ENCODE measurements around the gene NAALADL2.

DNA sequence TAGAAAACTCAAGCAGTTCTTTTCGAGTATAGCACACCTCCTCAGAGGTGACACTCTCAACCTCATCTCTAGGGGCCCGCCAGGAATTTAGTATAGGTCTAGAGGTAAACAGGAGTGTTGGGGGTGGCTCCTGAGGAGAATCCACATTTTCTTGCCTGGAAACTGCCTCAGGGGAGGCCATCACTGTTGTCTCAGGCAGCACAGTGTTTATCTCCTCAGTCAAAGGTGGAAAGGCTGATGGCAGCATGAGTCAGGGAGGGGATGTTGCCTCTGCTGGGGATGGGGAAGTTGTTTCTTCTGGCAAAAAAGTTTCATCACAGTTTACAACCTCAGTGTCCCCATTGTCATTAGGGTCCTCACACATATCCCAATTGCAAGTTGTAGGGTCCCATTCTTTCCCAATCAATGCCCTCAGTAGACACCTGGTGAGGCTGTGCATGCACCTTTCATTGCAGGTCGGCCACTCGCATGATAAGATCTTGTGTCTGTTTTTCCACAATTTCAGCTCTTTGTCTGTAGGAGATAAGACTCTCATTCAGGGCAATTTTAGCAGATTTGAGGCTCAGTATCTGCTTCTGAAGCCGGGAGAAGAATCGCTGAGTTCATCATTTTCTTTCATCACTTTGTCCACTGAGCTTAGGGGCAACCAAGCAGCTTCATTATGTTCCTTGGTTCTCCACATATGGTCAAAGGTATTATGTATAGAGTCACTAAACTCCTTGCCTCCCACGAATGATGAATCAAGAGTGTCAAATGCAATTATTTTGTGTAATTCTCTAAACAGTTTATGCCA lies 25.8 kb downstream of the NAALADL2 start:
- TF ChIP-seq EP300 (IDR thresholded peaks at IDR 0.05; ENCODE audit: borderline replicate concordance) (no peak), CREB1 (IDR thresholded peaks at IDR 0.05; ENCODE audit: low read depth) (no peak), EGR1 (IDR thresholded peaks at IDR 0.05) (no peak), RAD21 (IDR thresholded peaks at IDR 0.05; ENCODE audit: low read depth) (no peak), TAF1 (IDR thresholded peaks at IDR 0.05; ENCODE audit: low read depth) (no peak), TEAD4 (IDR thresholded peaks at IDR 0.05) (no peak), USF1 (IDR thresholded peaks at IDR 0.05) (no peak), CEBPB (IDR thresholded peaks at IDR 0.05) (no peak), YY1 (IDR thresholded peaks at IDR 0.05; ENCODE audit: low read depth) (no peak), ZBTB7A (IDR thresholded peaks at IDR 0.05; ENCODE audit: low read depth) (no peak)
- TF ChIP-seq, protein P1, sequence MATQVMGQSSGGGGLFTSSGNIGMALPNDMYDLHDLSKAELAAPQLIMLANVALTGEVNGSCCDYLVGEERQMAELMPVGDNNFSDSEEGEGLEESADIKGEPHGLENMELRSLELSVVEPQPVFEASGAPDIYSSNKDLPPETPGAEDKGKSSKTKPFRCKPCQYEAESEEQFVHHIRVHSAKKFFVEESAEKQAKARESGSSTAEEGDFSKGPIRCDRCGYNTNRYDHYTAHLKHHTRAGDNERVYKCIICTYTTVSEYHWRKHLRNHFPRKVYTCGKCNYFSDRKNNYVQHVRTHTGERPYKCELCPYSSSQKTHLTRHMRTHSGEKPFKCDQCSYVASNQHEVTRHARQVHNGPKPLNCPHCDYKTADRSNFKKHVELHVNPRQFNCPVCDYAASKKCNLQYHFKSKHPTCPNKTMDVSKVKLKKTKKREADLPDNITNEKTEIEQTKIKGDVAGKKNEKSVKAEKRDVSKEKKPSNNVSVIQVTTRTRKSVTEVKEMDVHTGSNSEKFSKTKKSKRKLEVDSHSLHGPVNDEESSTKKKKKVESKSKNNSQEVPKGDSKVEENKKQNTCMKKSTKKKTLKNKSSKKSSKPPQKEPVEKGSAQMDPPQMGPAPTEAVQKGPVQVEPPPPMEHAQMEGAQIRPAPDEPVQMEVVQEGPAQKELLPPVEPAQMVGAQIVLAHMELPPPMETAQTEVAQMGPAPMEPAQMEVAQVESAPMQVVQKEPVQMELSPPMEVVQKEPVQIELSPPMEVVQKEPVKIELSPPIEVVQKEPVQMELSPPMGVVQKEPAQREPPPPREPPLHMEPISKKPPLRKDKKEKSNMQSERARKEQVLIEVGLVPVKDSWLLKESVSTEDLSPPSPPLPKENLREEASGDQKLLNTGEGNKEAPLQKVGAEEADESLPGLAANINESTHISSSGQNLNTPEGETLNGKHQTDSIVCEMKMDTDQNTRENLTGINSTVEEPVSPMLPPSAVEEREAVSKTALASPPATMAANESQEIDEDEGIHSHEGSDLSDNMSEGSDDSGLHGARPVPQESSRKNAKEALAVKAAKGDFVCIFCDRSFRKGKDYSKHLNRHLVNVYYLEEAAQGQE (IDR thresholded peaks at IDR 0.05; ENCODE audit: low read depth): no peak
- TF ChIP-seq, protein P2, sequence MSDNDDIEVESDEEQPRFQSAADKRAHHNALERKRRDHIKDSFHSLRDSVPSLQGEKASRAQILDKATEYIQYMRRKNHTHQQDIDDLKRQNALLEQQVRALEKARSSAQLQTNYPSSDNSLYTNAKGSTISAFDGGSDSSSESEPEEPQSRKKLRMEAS (IDR thresholded peaks at IDR 0.05): no peak
